ENCODE data around the gene ZNHIT2.

DNA sequence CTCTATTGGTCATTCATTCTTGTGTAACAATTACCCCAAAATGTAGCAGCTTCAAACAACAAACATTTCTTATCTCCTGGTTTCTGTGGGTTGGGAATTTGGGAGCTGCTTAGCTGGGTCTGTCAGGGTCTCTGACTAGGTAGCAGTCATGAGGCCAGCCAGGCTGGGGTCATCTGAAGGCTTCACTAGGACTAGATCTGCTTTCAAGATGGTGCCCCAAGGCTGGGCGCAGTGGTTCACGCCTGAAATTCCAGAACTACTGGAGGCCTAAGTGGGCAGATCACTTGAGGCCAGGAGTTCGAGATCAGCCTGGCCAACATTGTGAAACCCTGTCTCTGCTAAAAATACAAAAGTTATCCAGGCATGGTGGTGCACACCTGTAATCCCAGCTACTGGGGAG, 39.4 kb upstream of the ZNHIT2 start:
- TF ChIP-seq, protein P1, sequence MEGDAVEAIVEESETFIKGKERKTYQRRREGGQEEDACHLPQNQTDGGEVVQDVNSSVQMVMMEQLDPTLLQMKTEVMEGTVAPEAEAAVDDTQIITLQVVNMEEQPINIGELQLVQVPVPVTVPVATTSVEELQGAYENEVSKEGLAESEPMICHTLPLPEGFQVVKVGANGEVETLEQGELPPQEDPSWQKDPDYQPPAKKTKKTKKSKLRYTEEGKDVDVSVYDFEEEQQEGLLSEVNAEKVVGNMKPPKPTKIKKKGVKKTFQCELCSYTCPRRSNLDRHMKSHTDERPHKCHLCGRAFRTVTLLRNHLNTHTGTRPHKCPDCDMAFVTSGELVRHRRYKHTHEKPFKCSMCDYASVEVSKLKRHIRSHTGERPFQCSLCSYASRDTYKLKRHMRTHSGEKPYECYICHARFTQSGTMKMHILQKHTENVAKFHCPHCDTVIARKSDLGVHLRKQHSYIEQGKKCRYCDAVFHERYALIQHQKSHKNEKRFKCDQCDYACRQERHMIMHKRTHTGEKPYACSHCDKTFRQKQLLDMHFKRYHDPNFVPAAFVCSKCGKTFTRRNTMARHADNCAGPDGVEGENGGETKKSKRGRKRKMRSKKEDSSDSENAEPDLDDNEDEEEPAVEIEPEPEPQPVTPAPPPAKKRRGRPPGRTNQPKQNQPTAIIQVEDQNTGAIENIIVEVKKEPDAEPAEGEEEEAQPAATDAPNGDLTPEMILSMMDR (IDR thresholded peaks at IDR 0.05) = no peak
- no peak for TF ChIP-seq EZH2 (IDR thresholded peaks at IDR 0.05)
